Right renal cortex interstitium (tissue), 3 donors: ENCODE data around the gene HS3ST6. TPM values are rescaled to one million over a fixed set of nuclear protein-coding genes. Genes with fewer than 3 reads are reported as not detected.
A peak's percentile ranks its signal among the peaks of the same experiment; 100 is the strongest.
"Not testable (repeated sequence)": the region's sequence is repeated elsewhere in the genome, so short reads cannot be mapped to it uniquely, and the experiment has no call there.

Experiments
- DNase-seq, 3 donors: peaks; one replicate each; pipeline ENCODE4 v3.0.0-alpha.2; 2013; ENCODE audit warnings: low read depth in 3 of 3, low spot score in 2 of 3
- polyA plus RNA-seq, 3 donors: library from polyadenylated mRNA; unstranded; fragments of 120-200 nt; gene quantifications; one replicate each; pipeline ENCODE4 v1.2.1, GENCODE V29; 2013; ENCODE audit not compliant: insufficient read length in 3 of 3

Gene HS3ST6
- polyA plus RNA-seq = under 1 TPM; 0.12 to 0.24 (median 0.17) TPM

GRCh38 chr16:1918351-1919326, at the start of gene HS3ST6:
TSS of gene HS3ST6 (minus strand) at chr16:1918415. CDS start at chr16:1918323, 92 bp downstream.
- no peak for DNase-seq

GRCh38 chr16:1966460-1966859, 48.2 kb upstream of the HS3ST6 start, which contains the start of gene RNF151:
TSS of gene RNF151 (plus strand) at chr16:1966856. CDS start at chr16:1966882, 26 bp downstream.
- DNase-seq = no peak

GRCh38 chr16:1965396-1966001, 47.3 kb upstream of the HS3ST6 start:
- no peak for DNase-seq

GRCh38 chr16:1964506-1965395, 46.5 kb upstream of the HS3ST6 start, which contains the start of gene RPS2:
TSS of gene RPS2 (minus strand) at chr16:1964826. CDS start at chr16:1964625, 201 bp downstream.
- peak; percentile 93 to 97 (median 94) for DNase-seq

- no peak for DNase-seq
Measured at GRCh38 chr16:1963806-1964505, 45.7 kb upstream of the HS3ST6 start.

GRCh38 chr16:1962161-1963153, 44.2 kb upstream of the HS3ST6 start:
- DNase-seq = not testable (repeated sequence)

GRCh38 chr16:1961651-1962067, 43.4 kb upstream of the HS3ST6 start:
- DNase-seq = no peak

GRCh38 chr16:1960665-1961630, 42.7 kb upstream of the HS3ST6 start:
- DNase-seq = no peak

- DNase-seq = peak; percentile 57 to 83 (median 69)
Measured at GRCh38 chr16:1959269-1960039, 41.2 kb upstream of the HS3ST6 start, which contains the start of gene NDUFB10. TSS of gene NDUFB10 (plus strand) at chr16:1959538. CDS start at chr16:1959625, 87 bp downstream.

GRCh38 chr16:1958715-1959268, 40.6 kb upstream of the HS3ST6 start:
- no peak for DNase-seq

GRCh38 chr16:1958143-1958491, 39.9 kb upstream of the HS3ST6 start:
- DNase-seq = not testable (repeated sequence)

GRCh38 chr16:1957434-1958142, 39.4 kb upstream of the HS3ST6 start:
- not testable (repeated sequence) for DNase-seq

- DNase-seq = no peak
Measured at GRCh38 chr16:1953734-1954133, 35.5 kb upstream of the HS3ST6 start.

- no peak for DNase-seq
Measured at GRCh38 chr16:1950559-1950958, 32.3 kb upstream of the HS3ST6 start.

- no peak for DNase-seq
Measured at GRCh38 chr16:1950047-1950446, 31.8 kb upstream of the HS3ST6 start.

GRCh38 chr16:1949507-1949906, 31.3 kb upstream of the HS3ST6 start:
- no peak for DNase-seq
